Left renal cortex interstitium (tissue), 4 donors: ENCODE measurements around the gene SSBP4. TPM values are rescaled to one million over a fixed set of nuclear protein-coding genes. Genes with fewer than 3 reads are reported as not detected.

Source experiments
- DNase-seq, 4 donors: peaks; one replicate each; pipeline ENCODE4 v3.0.0-alpha.2; 2013; ENCODE audit warnings: low read depth in 4 of 4, low spot score in 2 of 4, missing footprints in 1 of 4
- polyA plus RNA-seq, 4 donors: library from polyadenylated mRNA; unstranded; fragments of 120-200 nt; gene quantifications; one replicate each; pipeline ENCODE4 v1.2.1, GENCODE V29; 2013; ENCODE audit not compliant: insufficient read length in 4 of 4

SSBP4 gene
- polyA plus RNA-seq, 4 donors = 56.3 to 130 (median 114) TPM

GRCh38 chr19:18481505-18482222 is 62.5 kb downstream of the SSBP4 start:
- no peak for DNase-seq

- no peak for DNase-seq
Measured at GRCh38 chr19:18483119-18483890, 64.1 kb downstream of the SSBP4 start.

Other genes starting within 250 kb of the SSBP4 start
- gene IFI30, start 245.6 kb upstream of the SSBP4 start, polyA plus RNA-seq = 10 to 100 TPM; 12.4 to 22.4 (median 15.3) TPM
- 10 to 100 TPM in 2 of 4 donors, 1 to 10 TPM in 2; 8.1 to 12.1 (median 10.6) TPM for gene MPV17L2, start 226.2 kb upstream of the SSBP4 start, polyA plus RNA-seq
- 1 to 10 TPM; 4.6 to 5.8 (median 5.3) TPM for gene RAB3A, start 215.4 kb upstream of the SSBP4 start, polyA plus RNA-seq
- gene PDE4C, start 193.0 kb upstream of the SSBP4 start, polyA plus RNA-seq = 1 to 10 TPM; 1.1 to 2.1 (median 1.4) TPM
- 10 to 100 TPM in 2 of 4 donors, 1 to 10 TPM in 2; 3.4 to 13.8 (median 8.9) TPM for gene IQCN, start 144.9 kb upstream of the SSBP4 start, polyA plus RNA-seq
- gene JUND, start 137.8 kb upstream of the SSBP4 start, polyA plus RNA-seq = 100 to 1,000 TPM in 2 of 4 donors, 10 to 100 TPM in 2; 75.4 to 102 (median 91.3) TPM
- gene LSM4, start 96.3 kb upstream of the SSBP4 start, polyA plus RNA-seq = 100 to 1,000 TPM in 2 of 4 donors, 10 to 100 TPM in 2; 90.4 to 134 (median 105) TPM
- gene PGPEP1, start 78.8 kb upstream of the SSBP4 start, polyA plus RNA-seq = 10 to 100 TPM; 21.2 to 31.5 (median 26.5) TPM
- gene GDF15, start 33.2 kb upstream of the SSBP4 start, polyA plus RNA-seq = 10 to 100 TPM in 1 of 4 donors, 1 to 10 TPM in 3; 5.5 to 19.2 (median 8.2) TPM
- 1 to 10 TPM in 2 of 4 donors, under 1 TPM in 2; 0.79 to 1.9 (median 1.1) TPM for gene LRRC25, start 21.8 kb upstream of the SSBP4 start, polyA plus RNA-seq
- gene ISYNA1, start 18.7 kb downstream of the SSBP4 start, polyA plus RNA-seq = 100 to 1,000 TPM in 3 of 4 donors, 10 to 100 TPM in 1; 85.7 to 154 (median 134) TPM
- 10 to 100 TPM in 3 of 4 donors, 1 to 10 TPM in 1; 8.3 to 13.8 (median 12.3) TPM for gene ELL, start 102.7 kb downstream of the SSBP4 start, polyA plus RNA-seq
- 100 to 1,000 TPM; 155 to 215 (median 193) TPM for gene FKBP8, start 124.2 kb downstream of the SSBP4 start, polyA plus RNA-seq
- gene KXD1, start 138.5 kb downstream of the SSBP4 start, polyA plus RNA-seq = 10 to 100 TPM; 55.5 to 75.7 (median 67.6) TPM
- 1,000 to 10,000 TPM in 1 of 4 donors, 100 to 1,000 TPM in 3; 710 to 1,047 (median 838) TPM for gene UBA52, start 152.5 kb downstream of the SSBP4 start, polyA plus RNA-seq
- 10 to 100 TPM; 22.5 to 51.3 (median 38.4) TPM for gene REX1BD, start 169.4 kb downstream of the SSBP4 start, polyA plus RNA-seq
- gene CRLF1, start 187.4 kb downstream of the SSBP4 start, polyA plus RNA-seq = 1 to 10 TPM; 3.3 to 7.7 (median 4.1) TPM
- 1 to 10 TPM; 2.3 to 4.1 (median 3.7) TPM for gene TMEM59L, start 193.5 kb downstream of the SSBP4 start, polyA plus RNA-seq
- gene KLHL26, start 217.6 kb downstream of the SSBP4 start, polyA plus RNA-seq = 10 to 100 TPM in 2 of 4 donors, 1 to 10 TPM in 2; 6.4 to 13.3 (median 9.8) TPM